Effector CD4-positive, alpha-beta T cell (primary cell): Measurements from ENCODE around the gene MRPS33.
"Not testable (repeated sequence)": the region's sequence is repeated elsewhere in the genome, so short reads cannot be mapped to it uniquely, and the experiment has no call there.

Experiments
- DNase-seq: peaks from one replicate; pipeline ENCODE4 v3.0.0-alpha.2; 2020

The MRPS33 gene

GRCh38 chr7:141012044-141012685 is 2.6 kb downstream of the MRPS33 start:
- DNase-seq: peak; percentile 70

- DNase-seq: no peak
These were observed 3.3 kb downstream of the MRPS33 start for GRCh38 chr7:141011443-141011842.

- DNase-seq: no peak
These were observed 11.3 kb downstream of the MRPS33 start for GRCh38 chr7:141003172-141004065.

- no peak for DNase-seq
These were observed 13.2 kb downstream of the MRPS33 start for GRCh38 chr7:141001546-141001945.

- no peak for DNase-seq
These were observed 13.6 kb downstream of the MRPS33 start for GRCh38 chr7:141001122-141001521.

- DNase-seq: no peak
These were observed 16.0 kb downstream of the MRPS33 start for GRCh38 chr7:140998715-140999114.

- DNase-seq: no peak
These were observed 22.3 kb downstream of the MRPS33 start for GRCh38 chr7:140992422-140992821.

GRCh38 chr7:140990193-140990962 is 24.4 kb downstream of the MRPS33 start:
- DNase-seq: no peak

- no peak for DNase-seq
These were observed 25.7 kb downstream of the MRPS33 start for GRCh38 chr7:140989068-140989467.

- no peak for DNase-seq
These were observed 30.9 kb downstream of the MRPS33 start for GRCh38 chr7:140983802-140984201.

- no peak for DNase-seq
These were observed 32.2 kb downstream of the MRPS33 start for GRCh38 chr7:140982508-140982907.

GRCh38 chr7:140981951-140982350 is 32.8 kb downstream of the MRPS33 start:
- DNase-seq: no peak

GRCh38 chr7:140977741-140978140 is 37.0 kb downstream of the MRPS33 start:
- DNase-seq: no peak

GRCh38 chr7:140972876-140973829 is 41.6 kb downstream of the MRPS33 start:
- no peak for DNase-seq

GRCh38 chr7:140972344-140972743 is 42.4 kb downstream of the MRPS33 start:
- DNase-seq: no peak

GRCh38 chr7:140967438-140967837 is 47.3 kb downstream of the MRPS33 start:
- no peak for DNase-seq

- no peak for DNase-seq
These were observed 48.1 kb downstream of the MRPS33 start for GRCh38 chr7:140966561-140967233.

- no peak for DNase-seq
These were observed 53.6 kb downstream of the MRPS33 start for GRCh38 chr7:140961117-140961516.

GRCh38 chr7:140956997-140957396 is 57.8 kb downstream of the MRPS33 start:
- DNase-seq: not testable (repeated sequence)
